Measurements from ENCODE around the gene VWA7.

The VWA7 gene

DNA sequence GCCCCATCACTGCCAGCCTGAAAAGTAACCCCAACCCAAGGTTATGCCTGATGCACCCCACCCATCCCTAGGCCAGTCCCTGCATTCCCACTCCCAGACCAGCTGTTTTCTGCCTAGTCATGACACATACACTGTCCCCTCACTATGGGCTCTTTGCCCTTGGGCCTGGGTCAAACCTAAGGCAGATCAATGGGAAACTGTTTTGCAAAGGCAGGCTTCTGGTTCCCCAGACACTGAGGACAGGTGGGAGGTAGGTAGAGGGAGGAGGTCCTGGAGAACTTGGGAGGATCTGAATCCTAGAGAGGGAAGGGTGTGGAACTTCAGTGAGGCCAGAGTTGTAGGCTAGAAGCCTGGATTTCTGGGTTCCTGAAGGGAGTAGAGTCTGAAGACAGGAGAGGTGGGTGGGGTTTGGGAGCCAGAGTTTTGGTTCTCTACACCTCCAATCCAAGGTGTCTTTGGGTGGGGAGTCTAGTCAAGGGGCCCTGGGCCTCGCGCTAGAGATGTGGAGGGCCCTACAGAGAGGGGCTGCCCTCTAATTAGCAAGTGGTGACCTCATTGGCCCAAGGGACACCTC lies 42.8 kb downstream of the VWA7 start:
- peak overlapping the region; percentile 99 for H3K27ac ChIP-seq

DNA sequence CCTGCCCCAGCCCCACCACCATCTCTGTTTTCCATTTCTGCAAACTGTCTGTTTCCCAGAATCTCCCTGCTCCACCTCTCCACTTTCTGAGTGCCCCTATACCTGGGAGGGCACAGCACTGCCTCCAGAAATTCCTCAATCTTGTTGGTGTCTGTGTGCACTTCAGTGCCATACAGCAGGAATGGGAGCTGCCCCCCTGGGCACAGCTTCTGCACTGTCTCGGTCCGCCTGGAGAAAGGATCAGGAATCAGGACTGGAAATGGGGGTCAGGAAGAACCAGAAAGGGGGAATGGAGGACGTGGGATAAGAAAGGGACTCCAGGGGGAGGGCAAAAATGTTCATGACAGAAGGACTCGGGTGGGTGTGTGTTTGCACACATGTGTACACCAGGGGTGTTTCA lies 43.4 kb downstream of the VWA7 start:
- TF ChIP-seq, protein P1, sequence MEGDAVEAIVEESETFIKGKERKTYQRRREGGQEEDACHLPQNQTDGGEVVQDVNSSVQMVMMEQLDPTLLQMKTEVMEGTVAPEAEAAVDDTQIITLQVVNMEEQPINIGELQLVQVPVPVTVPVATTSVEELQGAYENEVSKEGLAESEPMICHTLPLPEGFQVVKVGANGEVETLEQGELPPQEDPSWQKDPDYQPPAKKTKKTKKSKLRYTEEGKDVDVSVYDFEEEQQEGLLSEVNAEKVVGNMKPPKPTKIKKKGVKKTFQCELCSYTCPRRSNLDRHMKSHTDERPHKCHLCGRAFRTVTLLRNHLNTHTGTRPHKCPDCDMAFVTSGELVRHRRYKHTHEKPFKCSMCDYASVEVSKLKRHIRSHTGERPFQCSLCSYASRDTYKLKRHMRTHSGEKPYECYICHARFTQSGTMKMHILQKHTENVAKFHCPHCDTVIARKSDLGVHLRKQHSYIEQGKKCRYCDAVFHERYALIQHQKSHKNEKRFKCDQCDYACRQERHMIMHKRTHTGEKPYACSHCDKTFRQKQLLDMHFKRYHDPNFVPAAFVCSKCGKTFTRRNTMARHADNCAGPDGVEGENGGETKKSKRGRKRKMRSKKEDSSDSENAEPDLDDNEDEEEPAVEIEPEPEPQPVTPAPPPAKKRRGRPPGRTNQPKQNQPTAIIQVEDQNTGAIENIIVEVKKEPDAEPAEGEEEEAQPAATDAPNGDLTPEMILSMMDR (IDR thresholded peaks at IDR 0.05) = no peak
- no peak for TF ChIP-seq ZFX (IDR thresholded peaks at IDR 0.05; ENCODE audit: borderline replicate concordance)
- H3K27ac ChIP-seq = peak overlapping the region; percentile 99

More for the DNA sequence above, 42.8 kb downstream of the VWA7 start:
- no peak for TF ChIP-seq ZFX (IDR thresholded peaks at IDR 0.05; ENCODE audit: borderline replicate concordance)
- TF ChIP-seq, protein P1 (IDR thresholded peaks at IDR 0.05) = no peak

DNA sequence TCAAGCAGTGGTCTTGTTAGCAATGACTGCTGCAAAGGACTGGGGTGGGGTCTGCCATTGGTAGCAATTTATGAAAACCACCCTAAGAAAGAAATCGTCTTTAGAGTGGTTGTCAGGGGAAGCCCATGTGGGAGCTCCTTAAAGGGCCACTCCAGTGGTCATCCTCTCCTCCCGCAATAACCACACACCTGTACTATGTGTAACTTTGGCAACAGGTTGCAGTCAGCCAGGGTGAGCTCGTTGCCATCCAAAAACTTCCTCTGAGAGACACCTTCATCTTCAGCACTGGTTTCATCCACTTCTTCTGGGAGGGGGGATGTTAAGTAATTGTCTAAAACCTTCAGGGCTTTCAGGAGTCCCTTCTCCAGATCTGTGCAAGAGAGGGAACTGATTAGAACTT lies 45.1 kb downstream of the VWA7 start:
- H3K27ac ChIP-seq = peak overlapping the region; percentile 99
- TF ChIP-seq, protein P1 (IDR thresholded peaks at IDR 0.05) = no peak
- no peak for TF ChIP-seq ZFX (IDR thresholded peaks at IDR 0.05; ENCODE audit: borderline replicate concordance)

DNA sequence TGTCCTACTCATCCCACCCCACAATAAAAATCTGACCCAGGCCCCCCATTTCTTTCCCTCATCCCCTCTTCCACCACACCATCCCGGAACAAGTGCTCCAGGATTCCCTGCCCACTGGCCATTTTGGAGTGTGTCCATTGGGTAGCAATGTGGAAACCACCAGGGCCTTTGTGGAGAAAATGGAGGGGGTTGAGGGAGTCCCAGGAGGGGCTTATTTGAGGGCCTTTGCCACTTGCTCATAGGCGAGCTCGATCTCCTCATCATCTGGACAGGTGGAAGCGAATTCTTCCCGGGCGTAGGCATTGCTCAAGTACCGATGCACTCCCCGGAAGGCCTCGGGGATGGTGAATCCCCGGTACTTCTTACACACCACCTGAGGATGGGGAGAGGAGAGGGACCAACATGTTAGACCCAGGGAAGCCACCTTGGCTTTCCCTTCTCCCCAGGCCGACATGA lies 46.5 kb downstream of the VWA7 start:
- H3K27ac ChIP-seq = peak overlapping the region; percentile 99
- TF ChIP-seq, protein P1 (IDR thresholded peaks at IDR 0.05) = no peak
- no peak for TF ChIP-seq ZFX (IDR thresholded peaks at IDR 0.05; ENCODE audit: borderline replicate concordance)

DNA sequence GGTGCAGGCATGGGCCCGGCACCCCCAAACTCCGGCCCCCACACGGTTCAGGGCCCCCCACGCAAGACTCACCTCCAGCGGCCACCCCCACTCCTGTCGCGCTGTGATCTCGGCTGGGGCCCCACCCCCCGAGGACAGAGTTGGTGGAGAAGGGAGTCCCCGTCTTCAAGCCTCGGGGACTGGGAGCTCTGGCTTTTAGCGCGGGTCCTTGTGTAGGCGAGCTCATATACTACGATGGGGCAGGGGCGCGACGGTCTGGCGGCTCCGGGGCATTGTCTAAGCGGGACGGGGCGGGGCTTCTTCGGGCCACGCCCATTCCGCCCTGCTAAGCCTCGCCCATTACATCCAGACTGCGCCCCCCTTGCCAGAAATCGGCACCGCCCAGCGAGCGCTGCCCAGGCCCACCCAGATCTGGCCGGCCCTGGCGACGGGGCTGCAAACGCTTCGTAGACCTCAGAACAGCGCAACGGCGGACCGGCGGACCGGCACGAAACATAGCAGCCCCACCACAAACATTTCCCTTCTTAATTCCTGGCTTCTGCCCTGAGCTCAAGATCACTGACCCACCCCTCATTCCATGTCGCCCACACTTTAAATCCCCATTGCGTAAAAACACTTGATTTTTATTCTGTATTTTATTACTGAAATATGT lies 47.0 kb downstream of the VWA7 start:
- TF ChIP-seq, protein P1 (IDR thresholded peaks at IDR 0.05) = no peak; the same call in 1 of the 2 replicates
- no peak for TF ChIP-seq ZFX (IDR thresholded peaks at IDR 0.05; ENCODE audit: borderline replicate concordance)
- peak overlapping the region; percentile 99 for H3K27ac ChIP-seq

DNA sequence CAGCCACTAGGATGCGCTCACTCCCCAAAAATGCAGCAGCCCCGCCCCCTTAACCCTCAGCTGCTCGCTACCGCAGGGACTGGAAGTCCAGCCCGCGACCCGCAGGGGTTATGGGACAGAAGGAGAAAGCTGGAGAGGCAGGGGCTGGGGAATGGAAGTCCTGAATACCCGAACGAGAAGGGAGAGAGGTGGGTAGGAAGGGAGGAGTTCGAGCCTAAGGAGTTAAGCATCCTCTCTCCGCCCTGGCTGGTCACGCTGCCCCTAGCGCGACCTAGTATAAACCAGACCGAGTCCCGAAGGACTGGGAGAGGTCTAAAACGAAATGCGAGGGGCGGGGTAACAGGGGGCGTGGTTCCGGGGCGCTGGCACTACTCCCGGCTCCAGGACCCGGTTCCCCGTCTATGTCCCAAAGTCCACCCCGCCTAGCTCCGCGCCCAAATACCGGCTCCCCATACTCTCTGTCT lies 47.6 kb downstream of the VWA7 start:
- no peak for TF ChIP-seq ZFX (IDR thresholded peaks at IDR 0.05; ENCODE audit: borderline replicate concordance)
- TF ChIP-seq, protein P1 (IDR thresholded peaks at IDR 0.05) = peak; percentile 44
- H3K27ac ChIP-seq = peak overlapping the region; percentile 99

Measured in 22Rv1 (cell line).